HG03457 (cell line): ENCODE results near the gene VWA5B2.

Source experiments
- ATAC-seq: cut with Tn5 transposase; IDR thresholded peaks from one replicate; pipeline ENCODE4 v1.9.1; 2021; ENCODE audit warnings: moderate number of reproducible peaks; ENCODE audit not compliant: unreplicated experiment

Gene VWA5B2

GRCh38 chr3:184272269-184272668 lies 42.9 kb downstream of the VWA5B2 start:
- no peak for ATAC-seq

GRCh38 chr3:184275381-184275701 lies 46.0 kb downstream of the VWA5B2 start:
- ATAC-seq: no peak

GRCh38 chr3:184275961-184276910 lies 46.9 kb downstream of the VWA5B2 start, which contains the start of gene ECE2:
Gene ECE2, plus strand, starts transcription at chr3:184276022. Its CDS starts 132 bp downstream, at chr3:184276154.
- no peak for ATAC-seq

- ATAC-seq: no peak
Measured at GRCh38 chr3:184277366-184277765, 48.0 kb downstream of the VWA5B2 start.

GRCh38 chr3:184282941-184283340 lies 53.6 kb downstream of the VWA5B2 start:
- ATAC-seq: no peak

GRCh38 chr3:184283681-184284080 lies 54.3 kb downstream of the VWA5B2 start:
- no peak for ATAC-seq

- no peak for ATAC-seq
Measured at GRCh38 chr3:184284696-184285095, 55.3 kb downstream of the VWA5B2 start.

- ATAC-seq: no peak
Measured at GRCh38 chr3:184289426-184289938, 60.1 kb downstream of the VWA5B2 start.

GRCh38 chr3:184290331-184290730 lies 60.9 kb downstream of the VWA5B2 start:
- ATAC-seq: no peak

GRCh38 chr3:184291044-184291737 lies 61.8 kb downstream of the VWA5B2 start:
- no peak for ATAC-seq
